H1 (cell line): ENCODE results near the gene EPB41L4A. TPM values are rescaled to one million over a fixed set of nuclear protein-coding genes. Genes with fewer than 3 reads are reported as not detected.

Experiments
- CTCF ChIA-PET: fragments of 300-600 bp; sonication (Branson Sonifier 250); formaldehyde crosslinking; loops from one replicate; lab custom pipeline; 2021; ENCODE audit not compliant: partially characterized antibody; lab: Charles Lee
- POLR2A ChIA-PET: fragments of 300-600 bp; sonication (Branson Sonifier 250); formaldehyde crosslinking; loops from one replicate; lab custom pipeline; 2021; ENCODE audit warnings: inconsistent platforms; ENCODE audit not compliant: partially characterized antibody; lab: Charles Lee
- DNase-seq, 2 experiments: peaks; one replicate each; pipeline versions ENCODE4 v3.0.0 to v3.0.0-alpha.2; 2010 to 2022; ENCODE audit warnings: low spot score in 2 of 2, low read depth in 1 of 2, mixed read lengths in 1 of 2
- FAIRE-seq: peaks from 2 replicates; lab custom pipeline; 2011; peaks lifted over from hg19 to GRCh38; lab: Jason Lieb, UNC
- H2AFZ ChIP-seq: 2 replicates; pipeline ENCODE4 v1.8.1; 2012; ENCODE audit warnings: low read length, inconsistent platforms
- H2AK5ac ChIP-seq: 2 replicates; pipeline ENCODE4 v1.6.1; 2013; ENCODE audit warnings: low read depth, low read length
- H2BK120ac ChIP-seq: replicated peaks from 2 replicates; pipeline ENCODE3; 2013; ENCODE audit warnings: low read depth, low read length, inconsistent platforms
- H2BK12ac ChIP-seq: 2 replicates; pipeline ENCODE4 v1.6.1; 2013; ENCODE audit warnings: low read depth, low read length
- H2BK15ac ChIP-seq: 2 replicates; pipeline ENCODE4 v1.6.1; 2013; ENCODE audit warnings: low read length
- H2BK20ac ChIP-seq: 2 replicates; pipeline ENCODE4 v1.6.1; 2013; ENCODE audit warnings: low read length
- H2BK5ac ChIP-seq: 2 replicates; pipeline ENCODE4 v1.6.1; 2013; ENCODE audit warnings: low read depth, low read length
- H3K14ac ChIP-seq: 2 replicates; pipeline ENCODE4 v1.6.1; 2013; ENCODE audit warnings: inconsistent platforms; ENCODE audit not compliant: insufficient read length
- H3K18ac ChIP-seq: 2 replicates; pipeline ENCODE4 v1.6.1; 2013; ENCODE audit warnings: low read length; ENCODE audit errors: extremely low read depth
- H3K23ac ChIP-seq: 2 replicates; pipeline ENCODE4 v1.6.1; 2013; ENCODE audit warnings: inconsistent platforms; ENCODE audit not compliant: insufficient read length
- H3K23me2 ChIP-seq: 2 replicates; pipeline ENCODE4 v1.6.1; 2013; ENCODE audit warnings: low read depth, low read length
- H3K27ac ChIP-seq: 2 replicates; pipeline ENCODE4 v1.6.1; 2011; ENCODE audit warnings: low read depth, low read length, inconsistent platforms
- H3K27me3 ChIP-seq, 4 experiments: replicated peaks in 1 of 4; 1 replicate in 1 of 4; 2 replicates in 3 of 4; pipeline versions ENCODE4 v1.6.1 to v1.8.1; 2011 to 2013; ENCODE audit warnings: low read length in 3 of 4, mild to moderate bottlenecking in 3 of 4, inconsistent platforms in 2 of 4, mixed read lengths in 2 of 4, moderate library complexity in 1 of 4; ENCODE audit not compliant: control insufficient read depth in 3 of 4, insufficient read depth in 3 of 4; ENCODE audit errors: extremely low read depth in 1 of 4
- H3K36me3 ChIP-seq, 4 experiments: 2 replicates each; pipeline versions ENCODE4 v1.6.1 to v1.8.1; 2011 to 2013; ENCODE audit warnings: mild to moderate bottlenecking in 4 of 4, low read length in 3 of 4, moderate library complexity in 2 of 4, control low read depth in 1 of 4, inconsistent platforms in 1 of 4; ENCODE audit not compliant: insufficient read depth in 4 of 4, control insufficient read depth in 2 of 4
- H3K4ac ChIP-seq: replicated peaks from 2 replicates; pipeline ENCODE3; 2013; ENCODE audit warnings: low read length, low read depth, mixed read lengths, inconsistent platforms; ENCODE audit not compliant: insufficient read length
- H3K4me1 ChIP-seq, 4 experiments: replicated peaks in 1 of 4; 1 replicate in 1 of 4; 2 replicates in 3 of 4; pipeline versions ENCODE4 v1.6.1 to v1.8.1; 2011 to 2013; ENCODE audit warnings: low read length in 3 of 4, inconsistent platforms in 2 of 4, mixed read lengths in 1 of 4; ENCODE audit not compliant: insufficient read depth in 4 of 4, control insufficient read depth in 3 of 4
- H3K4me2 ChIP-seq, 2 experiments: 2 replicates each; pipeline versions ENCODE4 v1.6.1 to v1.8.1; 2011 to 2013; ENCODE audit warnings: low read depth in 2 of 2, low read length in 2 of 2, control low read depth in 1 of 2, inconsistent platforms in 1 of 2, mild to moderate bottlenecking in 1 of 2; ENCODE audit not compliant: insufficient read depth in 1 of 2
- H3K4me3 ChIP-seq, 4 experiments: fragments of 200-600, 300-600 bp in 1 of 4; sonication (generic), shearing (Covaris generic), sonication (Bioruptor Twin) in 1 of 4; 2 replicates each; pipeline versions ENCODE4 v1.5.1 to v1.8.1; 2011 to 2016; ENCODE audit warnings: low read length in 4 of 4, low read depth in 3 of 4, control low read depth in 2 of 4, inconsistent platforms in 2 of 4, mild to moderate bottlenecking in 2 of 4, mixed read lengths in 1 of 4, moderate library complexity in 1 of 4; ENCODE audit not compliant: insufficient read depth in 2 of 4; ENCODE audit errors: extremely low read depth in 1 of 4
- H3K56ac ChIP-seq: replicated peaks from 2 replicates; pipeline ENCODE3; 2013; ENCODE audit warnings: low read depth, mild to moderate bottlenecking, mixed read lengths, low read length, inconsistent platforms; ENCODE audit not compliant: insufficient read length
- H3K79me1 ChIP-seq: 2 replicates; pipeline ENCODE4 v1.6.1; 2013; ENCODE audit warnings: low read depth, low read length, control low read depth
- H3K79me2 ChIP-seq, 2 experiments: 2 replicates each; pipeline versions ENCODE4 v1.6.1 to v1.8.1; 2012 to 2013; ENCODE audit warnings: low read length in 2 of 2, mild to moderate bottlenecking in 2 of 2, inconsistent platforms in 1 of 2; ENCODE audit not compliant: insufficient read depth in 2 of 2, control insufficient read depth in 1 of 2
- H3K9ac ChIP-seq, 4 experiments: replicated peaks in 1 of 4; 1 replicate in 1 of 4; 2 replicates in 3 of 4; pipeline versions ENCODE4 v1.6.1 to v1.8.1; 2011 to 2013; ENCODE audit warnings: low read depth in 3 of 4, low read length in 3 of 4, control low read depth in 2 of 4, mild to moderate bottlenecking in 2 of 4, moderate library complexity in 2 of 4, inconsistent platforms in 1 of 4; ENCODE audit errors: extremely low read depth in 1 of 4
- H3K9me3 ChIP-seq, 2 experiments: 2 replicates each; pipeline versions ENCODE4 v1.6.1 to v1.8.1; 2012 to 2013; ENCODE audit warnings: mild to moderate bottlenecking in 2 of 2, moderate library complexity in 2 of 2, control low read depth in 1 of 2, inconsistent platforms in 1 of 2, low read depth in 1 of 2, low read length in 1 of 2, mixed read lengths in 1 of 2; ENCODE audit not compliant: insufficient read depth in 2 of 2
- H4K20me1 ChIP-seq, 2 experiments: replicated peaks in 1 of 2; 2 replicates each; pipeline versions ENCODE3 to v1.8.1; 2011 to 2013; ENCODE audit warnings: inconsistent platforms in 2 of 2, low read length in 2 of 2, mild to moderate bottlenecking in 1 of 2; ENCODE audit not compliant: insufficient read depth in 2 of 2, control insufficient read depth in 1 of 2
- H4K5ac ChIP-seq: 2 replicates; pipeline ENCODE4 v1.6.1; 2013; ENCODE audit warnings: low read length, low read depth, mixed read lengths, inconsistent platforms; ENCODE audit not compliant: insufficient read length
- H4K8ac ChIP-seq: 2 replicates; pipeline ENCODE4 v1.8.0; 2013; ENCODE audit warnings: mild to moderate bottlenecking, moderate library complexity, low read length, inconsistent platforms; ENCODE audit not compliant: insufficient read depth; ENCODE audit errors: extremely low read depth
- H4K91ac ChIP-seq: replicated peaks from 2 replicates; pipeline ENCODE3; 2013; ENCODE audit warnings: low read length, mixed read lengths, inconsistent platforms; ENCODE audit not compliant: insufficient read length
- RNF2 ChIP-seq: fragments of 200-900, 300-1000 bp; sonication (generic); IDR thresholded peaks from 2 replicates; pipeline ENCODE4 v1.7.1; 2016; ENCODE audit warnings: borderline replicate concordance, low read depth, mild to moderate bottlenecking, antibody characterized with exemption, low read length; ENCODE audit not compliant: poor library complexity, severe bottlenecking; ENCODE audit errors: missing control alignments
- WGBS, 2 experiments: shearing (Covaris generic) in 1 of 2; methylation state at CpG; one replicate each; pipeline versions ENCODE4 v1.1.6 to v1.1.7; 2013 to 2015; ENCODE audit warnings: low lambda C conversion rate in 2 of 2, mixed read lengths in 2 of 2, inconsistent platforms in 1 of 2, low coverage in 1 of 2, missing lambda C conversion rate in 1 of 2; ENCODE audit not compliant: insufficient replicate concordance in 2 of 2, insufficient coverage in 1 of 2, insufficient read length in 1 of 2; ENCODE audit errors: extremely low coverage in 1 of 2, missing lambda C conversion rate in 1 of 2; 5-methylcytosine and 5-hydroxymethylcytosine counted together
- polyA plus RNA-seq, 7 experiments: library from polyadenylated mRNA; depleted of rRNA in 3 of 7; stranded (reverse) in 5 of 7; unstranded in 2 of 7; fragments of >200 nt in 5 of 7; fragments of 200-250 nt in 2 of 7; gene quantifications; 1 replicate in 5 of 7; 2 replicates in 1 of 7; 4 replicates in 1 of 7; pipeline versions ENCODE4 v1.2.1 to v1.2.3, GENCODE V29; 2011 to 2013; ENCODE audit warnings: missing spikeins in 2 of 7, mixed read lengths in 2 of 7
- total RNA-seq: library from RNA; stranded (reverse); fragmentation: NEBNext Ultra II Directional; extraction: Animal tissue kit (Norgen Biotek cat#: 25700); gene quantifications from 2 replicates; pipeline ENCODE4 v1.2.1, GENCODE V29; 2021
- TF ChIP-seq, protein P1 (sequence below), 3 experiments: IDR thresholded peaks; 1 replicate in 2 of 3; 2 replicates in 1 of 3; pipeline versions ENCODE4 v1.5.1 to v1.6.1; 2011; ENCODE audit warnings: low read length in 3 of 3, mild to moderate bottlenecking in 3 of 3, inconsistent platforms in 2 of 3, low read depth in 1 of 3, moderate library complexity in 1 of 3; ENCODE audit not compliant: insufficient read depth in 1 of 3; ENCODE audit errors: control extremely low read depth in 1 of 3

The EPB41L4A gene
- total and polyA plus RNA-seq, 2 of the 8 experiments (the other 6 are each of a cell fraction or from before 2014, with no cell fraction given) = 1.6 to 4.6 TPM

DNA sequence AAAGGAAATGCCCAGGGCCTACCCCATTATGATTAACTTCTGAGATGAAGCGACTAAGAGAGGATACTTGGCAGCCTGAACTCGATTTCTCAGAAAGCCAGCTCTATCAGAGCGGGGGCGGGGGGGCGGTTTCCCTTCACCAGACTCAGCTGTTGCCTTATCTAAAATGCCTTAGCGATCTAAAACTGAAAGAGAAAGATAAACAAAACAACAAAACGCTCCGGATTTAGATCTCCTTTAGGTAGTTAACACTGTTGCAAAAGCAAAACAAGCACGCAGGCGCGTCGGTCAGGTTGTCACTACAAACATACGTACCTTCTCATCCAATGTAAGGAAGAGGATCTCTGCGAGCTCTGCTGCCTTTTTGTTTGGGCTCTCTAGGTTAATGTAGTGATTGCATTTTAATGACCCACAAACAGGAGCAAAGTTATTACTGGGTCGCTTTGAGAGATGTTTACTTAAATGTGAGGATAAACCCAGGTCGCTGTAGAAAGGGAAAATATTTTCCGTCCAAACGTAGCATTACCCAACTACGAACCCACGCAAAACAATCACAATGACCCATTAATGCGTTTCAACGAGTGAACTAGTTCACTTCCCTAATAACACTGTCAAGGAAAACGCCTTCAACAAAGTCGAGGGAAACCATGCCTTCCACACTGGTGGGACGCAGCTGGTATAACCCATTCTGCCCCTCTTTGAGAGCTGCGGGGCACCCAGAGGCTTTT, 982 bp downstream of the EPB41L4A start:
- Histone ChIP-seq H2BK120ac (no peak overlapping the region), H4K8ac (no peak overlapping the region), H3K14ac (no peak overlapping the region), H3K18ac (no peak overlapping the region), H3K23me2 (peaks cover 10% of the 10 kb centered on the region), H2BK5ac (no peak overlapping the region), H4K20me1 (peaks cover 0 to 2% of the 10 kb centered on the region in 2 experiments), H3K4me1 (peaks cover 0 to 10% (median under 1%) of the 10 kb centered on the region in 4 experiments; a peak in 2 of 7 replicates), H3K79me1 (no peaks in the 10 kb centered on the region), H2AK5ac (no peak overlapping the region), H2BK20ac (no peak overlapping the region), H3K79me2 (no peaks in the 10 kb centered on the region), H3K36me3 (no peaks in the 10 kb centered on the region), H3K9me3 (no peaks in the 10 kb centered on the region), H3K27me3 (peaks cover 5 to 43% (median 23%) of the 10 kb centered on the region in 4 experiments), H3K4me3 (peak overlapping the region; percentile 60 to 88 (median 80)), H2AFZ (no peak overlapping the region), H3K9ac (no peak overlapping the region), H4K91ac (no peak overlapping the region), H3K4me2 (peak overlapping the region; percentile 94 to 96), H3K56ac (no peak overlapping the region), H3K23ac (no peak overlapping the region), H3K27ac (no peak overlapping the region), H2BK12ac (no peak overlapping the region)
- DNase-seq = no peak
- POLR2A ChIA-PET = interaction anchor here (4.2 to 4.4 kb wide), 2 partner anchors 252 to 257 kb away, joined by 20 to 24 read pairs; no protein-coding TSS in a partner anchor
- CTCF ChIA-PET = interaction anchor here (0.7 to 8.7 kb wide), 9 partner anchors 12 to 1766 kb away, joined by 3 to 77 read pairs (median 4); no protein-coding TSS in a partner anchor
- 8% methylated on average over 26 of the region's 26 CpGs; no CpG with 5 or more reads in 1 of the 2 experiments for WGBS, 2 experiments
- peak; percentile 25 for TF ChIP-seq RNF2
- TF ChIP-seq, protein P1, sequence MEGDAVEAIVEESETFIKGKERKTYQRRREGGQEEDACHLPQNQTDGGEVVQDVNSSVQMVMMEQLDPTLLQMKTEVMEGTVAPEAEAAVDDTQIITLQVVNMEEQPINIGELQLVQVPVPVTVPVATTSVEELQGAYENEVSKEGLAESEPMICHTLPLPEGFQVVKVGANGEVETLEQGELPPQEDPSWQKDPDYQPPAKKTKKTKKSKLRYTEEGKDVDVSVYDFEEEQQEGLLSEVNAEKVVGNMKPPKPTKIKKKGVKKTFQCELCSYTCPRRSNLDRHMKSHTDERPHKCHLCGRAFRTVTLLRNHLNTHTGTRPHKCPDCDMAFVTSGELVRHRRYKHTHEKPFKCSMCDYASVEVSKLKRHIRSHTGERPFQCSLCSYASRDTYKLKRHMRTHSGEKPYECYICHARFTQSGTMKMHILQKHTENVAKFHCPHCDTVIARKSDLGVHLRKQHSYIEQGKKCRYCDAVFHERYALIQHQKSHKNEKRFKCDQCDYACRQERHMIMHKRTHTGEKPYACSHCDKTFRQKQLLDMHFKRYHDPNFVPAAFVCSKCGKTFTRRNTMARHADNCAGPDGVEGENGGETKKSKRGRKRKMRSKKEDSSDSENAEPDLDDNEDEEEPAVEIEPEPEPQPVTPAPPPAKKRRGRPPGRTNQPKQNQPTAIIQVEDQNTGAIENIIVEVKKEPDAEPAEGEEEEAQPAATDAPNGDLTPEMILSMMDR (IDR thresholded peaks at IDR 0.05; ENCODE audit: control extremely low read depth in 1 of 3, insufficient read depth in 1 of 3, low read depth in 1 of 3, low read length in 3 of 3) = no peak
- TF ChIP-seq, all 59 proteins: peak for 1
- Histone ChIP-seq H3K4ac (no peak overlapping the region), H4K5ac (no peak overlapping the region), H2BK15ac (no peak overlapping the region)
- peak; percentile 28 for FAIRE-seq
